Esophagus squamous epithelium (tissue), 5 donors: ENCODE results near the gene MPC1L. TPM values are rescaled to one million over a fixed set of nuclear protein-coding genes. Genes with fewer than 3 reads are reported as not detected.
"Not testable (repeated sequence)": the region's sequence is repeated elsewhere in the genome, so short reads cannot be mapped to it uniquely, and the experiment has no call there.

Experiments
- DNase-seq: peaks from one replicate; lab custom pipeline; 2025; lab: John Stamatoyannopoulos, UW
- H3K27ac ChIP-seq, 4 donors: fragments of 200-600 bp; sonication (generic); one replicate each; pipeline ENCODE4 v1.5.1; 2016 to 2019; ENCODE audit warnings: mild to moderate bottlenecking in 1 of 4
- H3K27me3 ChIP-seq, 4 donors: fragments of 200-600 bp; sonication (generic); 1 replicate in 3 of 4; 2 replicates in 1 of 4; pipeline versions ENCODE4 v1.5.1 to v1.6.0; 2017 to 2021; ENCODE audit warnings: antibody characterized with exemption in 1 of 4
- H3K36me3 ChIP-seq, 3 donors: fragments of 200-600 bp; sonication (generic); one replicate each; pipeline ENCODE4 v1.5.1; 2016 to 2019
- H3K4me1 ChIP-seq, 3 donors: fragments of 200-600 bp; sonication (generic); one replicate each; pipeline ENCODE4 v1.5.1; 2017 to 2019
- H3K4me3 ChIP-seq, 4 donors: fragments of 200-600 bp; sonication (generic); 1 replicate in 3 of 4; 2 replicates in 1 of 4; pipeline ENCODE4 v1.5.1; 2016 to 2019; ENCODE audit warnings: mild to moderate bottlenecking in 2 of 4, moderate library complexity in 1 of 4
- H3K9me3 ChIP-seq, 3 donors: fragments of 200-600 bp; sonication (generic); one replicate each; pipeline ENCODE4 v1.5.1; 2016 to 2019
- POLR2A ChIP-seq, 4 donors: fragments of 450-650 bp; IDR thresholded peaks; one replicate each; pipeline ENCODE4 v1.6.1; 2017; ENCODE audit warnings: antibody characterized with exemption in 4 of 4, mild to moderate bottlenecking in 4 of 4, moderate library complexity in 3 of 4
- WGBS, 2 donors: methylation state at CpG; one replicate each; pipeline ENCODE4 v1.1.5; 2018; 5-methylcytosine and 5-hydroxymethylcytosine counted together
- intact Hi-C: fragments of 100-400 bp; cut with DNase I; formaldehyde crosslinking; loops from one replicate; pipeline ENCODE4 v1.15.0; 2022
- total RNA-seq, 4 donors: library from RNA; depleted of rRNA; stranded (reverse); fragments of >200 nt; gene quantifications; one replicate each; pipeline ENCODE4 v1.1.0, GENCODE V29; 2016
- TF ChIP-seq, protein P1 (sequence below), 6 experiments: fragments of 450-650 bp in 4 of 6; fragments of 200-600 bp in 2 of 6; sonication (generic) in 2 of 6; IDR thresholded peaks; one replicate each; pipeline ENCODE4 v1.5.1; 2016 to 2019; ENCODE audit warnings: antibody characterized with exemption in 6 of 6, mild to moderate bottlenecking in 4 of 6, moderate library complexity in 4 of 6
- donor health status: DM: yes; HTN: yes; CAD: no.

Gene MPC1L
- total RNA-seq, 4 donors from 2014 or later = not detected

DNA sequence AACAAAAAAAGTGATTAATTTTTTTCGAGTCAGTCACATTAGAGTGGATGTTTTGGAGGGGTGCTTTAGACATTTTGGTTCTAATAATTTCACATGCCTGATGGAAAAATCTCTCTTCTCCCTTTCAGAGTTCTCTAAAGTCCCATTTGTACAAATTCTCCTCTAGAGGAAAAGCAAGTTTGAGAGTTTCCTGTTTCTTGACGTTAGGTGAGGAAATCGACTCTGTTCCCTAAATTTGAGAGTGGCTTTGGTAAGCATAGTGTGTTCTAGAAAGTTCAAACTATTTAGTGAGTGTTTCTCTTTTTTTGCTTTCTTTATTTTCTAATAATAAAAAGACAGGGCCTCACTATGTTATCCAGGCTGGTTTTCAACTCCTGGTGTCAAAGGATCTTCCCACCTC lies 44.1 kb upstream of the MPC1L start:
- H3K9me3 ChIP-seq = no peaks in the 10 kb centered on the region
- 61 to 74% methylated on average over 3 of the region's 3 CpGs for WGBS, 2 donors
- DNase-seq = no peak
- H3K4me3 ChIP-seq = no peak overlapping the region
- TF ChIP-seq, protein P1, sequence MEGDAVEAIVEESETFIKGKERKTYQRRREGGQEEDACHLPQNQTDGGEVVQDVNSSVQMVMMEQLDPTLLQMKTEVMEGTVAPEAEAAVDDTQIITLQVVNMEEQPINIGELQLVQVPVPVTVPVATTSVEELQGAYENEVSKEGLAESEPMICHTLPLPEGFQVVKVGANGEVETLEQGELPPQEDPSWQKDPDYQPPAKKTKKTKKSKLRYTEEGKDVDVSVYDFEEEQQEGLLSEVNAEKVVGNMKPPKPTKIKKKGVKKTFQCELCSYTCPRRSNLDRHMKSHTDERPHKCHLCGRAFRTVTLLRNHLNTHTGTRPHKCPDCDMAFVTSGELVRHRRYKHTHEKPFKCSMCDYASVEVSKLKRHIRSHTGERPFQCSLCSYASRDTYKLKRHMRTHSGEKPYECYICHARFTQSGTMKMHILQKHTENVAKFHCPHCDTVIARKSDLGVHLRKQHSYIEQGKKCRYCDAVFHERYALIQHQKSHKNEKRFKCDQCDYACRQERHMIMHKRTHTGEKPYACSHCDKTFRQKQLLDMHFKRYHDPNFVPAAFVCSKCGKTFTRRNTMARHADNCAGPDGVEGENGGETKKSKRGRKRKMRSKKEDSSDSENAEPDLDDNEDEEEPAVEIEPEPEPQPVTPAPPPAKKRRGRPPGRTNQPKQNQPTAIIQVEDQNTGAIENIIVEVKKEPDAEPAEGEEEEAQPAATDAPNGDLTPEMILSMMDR (IDR thresholded peaks at IDR 0.05) = no peak
- no peak for TF ChIP-seq POLR2A (IDR thresholded peaks at IDR 0.05)
- H3K27me3 ChIP-seq = no peaks in the 10 kb centered on the region
- intact Hi-C loops = no loop called here
- no peaks in the 10 kb centered on the region for H3K36me3 ChIP-seq
- H3K27ac ChIP-seq = peak overlapping the region in 2 of 4 donors; percentile 1 to 13
- peaks cover 0 to 23% (median 3%) of the 10 kb centered on the region in 3 donors for H3K4me1 ChIP-seq

DNA sequence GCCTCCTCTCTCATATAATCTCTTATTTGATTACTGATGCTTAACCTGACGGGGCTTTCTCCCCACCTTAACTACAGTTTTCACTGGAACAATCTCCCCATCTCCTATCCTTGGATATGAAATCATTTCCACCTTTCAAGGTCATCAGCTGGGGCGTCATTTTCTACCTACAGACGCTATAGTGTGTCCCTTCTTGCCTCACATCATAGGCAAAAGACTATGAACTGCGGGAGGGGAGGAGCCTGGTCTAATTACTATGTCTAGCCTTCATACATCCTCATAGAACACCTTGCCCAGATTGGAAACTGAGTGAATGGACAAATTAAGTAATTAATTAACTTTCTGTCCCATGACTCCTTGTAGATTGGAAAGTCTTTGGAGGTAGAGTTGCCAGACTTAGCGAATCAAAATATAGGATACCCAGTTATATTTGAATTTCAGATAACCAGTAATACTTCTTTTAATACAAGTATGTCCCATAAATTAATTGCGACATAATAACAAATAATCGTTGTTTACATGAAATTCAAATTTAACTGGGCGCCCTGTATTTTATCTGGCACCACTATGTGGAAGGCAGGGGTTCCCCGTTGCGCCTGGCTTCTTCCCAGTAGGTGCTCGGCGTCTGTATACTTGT lies 43.2 kb upstream of the MPC1L start:
- intact Hi-C loops = no loop called here
- no peak for DNase-seq
- no peaks in the 10 kb centered on the region for H3K36me3 ChIP-seq
- no peaks in the 10 kb centered on the region for H3K27me3 ChIP-seq
- TF ChIP-seq, protein P1 (IDR thresholded peaks at IDR 0.05) = no peak
- no peak for TF ChIP-seq POLR2A (IDR thresholded peaks at IDR 0.05)
- peak overlapping the region; percentile 53 to 91 (median 84) for H3K4me3 ChIP-seq
- H3K27ac ChIP-seq = peak overlapping the region; percentile 81 to 97 (median 96)
- no peaks in the 10 kb centered on the region for H3K9me3 ChIP-seq
- H3K4me1 ChIP-seq = peaks cover 0 to 23% (median 3%) of the 10 kb centered on the region in 3 donors
- 12 to 28% methylated on average over 8 to 10 of the region's 12 CpGs for WGBS, 2 donors

DNA sequence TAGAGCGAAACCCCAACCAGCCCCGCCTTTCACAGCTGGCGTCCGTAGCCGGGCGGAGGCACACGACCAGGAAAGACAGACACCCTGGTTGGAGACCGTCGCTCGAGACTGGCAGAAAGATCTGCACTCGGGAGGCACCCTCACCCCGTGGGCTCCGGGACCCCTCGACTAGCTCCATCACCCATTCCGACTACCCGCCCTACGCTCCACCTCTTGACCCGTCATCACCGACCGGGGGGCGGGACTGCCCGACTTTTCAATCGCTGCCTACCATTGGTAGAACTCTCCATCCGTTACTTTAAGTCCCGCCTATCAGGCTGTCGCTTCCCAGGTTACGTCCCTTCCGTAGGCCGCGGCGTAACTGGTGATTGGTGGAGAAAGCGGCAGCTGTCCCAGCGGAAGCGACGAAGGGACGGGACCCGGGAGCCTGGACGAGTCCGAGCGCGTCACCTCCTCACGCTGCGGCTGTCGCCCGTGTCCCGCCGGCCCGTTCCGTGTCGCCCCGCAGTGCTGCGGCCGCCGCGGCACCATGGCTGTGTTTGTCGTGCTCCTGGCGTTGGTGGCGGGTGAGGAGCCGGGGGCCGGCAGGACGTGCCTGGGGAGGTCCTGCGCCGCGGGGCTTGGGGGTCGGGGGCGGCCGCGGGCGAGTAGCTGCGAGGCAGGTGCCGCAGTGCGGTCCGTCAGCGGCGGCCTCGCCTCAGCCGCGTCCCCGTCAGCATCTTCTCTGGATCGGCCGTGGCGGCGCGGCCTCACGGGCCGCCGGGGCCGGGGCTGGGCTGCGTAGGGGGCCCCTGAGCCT lies 42.5 kb upstream of the MPC1L start, which contains the start of gene ATP6AP2:
Gene ATP6AP2, plus strand, starts transcription at position 434 of the 799 bp plus-strand sequence. Its CDS starts 96 bp downstream, at position 530.
- Histone ChIP-seq H3K4me1 (peaks cover 0 to 23% (median 3%) of the 10 kb centered on the region in 3 donors), H3K36me3 (no peaks in the 10 kb centered on the region), H3K27me3 (no peaks in the 10 kb centered on the region), H3K27ac (peak within 1 kb of the TSS; percentile 81 to 97 (median 96)), H3K9me3 (no peaks in the 10 kb centered on the region), H3K4me3 (peak within 1 kb of the TSS; percentile 53 to 91 (median 84))
- TF ChIP-seq, protein P1 (IDR thresholded peaks at IDR 0.05) = no peak
- TF ChIP-seq POLR2A (IDR thresholded peaks at IDR 0.05) = peak in 3 of 4 donors; percentile 4 to 89 (median 85)
- intact Hi-C loops = no loop called here
- peak; percentile 63 for DNase-seq
- 10 to 54% methylated on average over 2 to 15 of the region's 89 CpGs for WGBS, 2 donors

DNA sequence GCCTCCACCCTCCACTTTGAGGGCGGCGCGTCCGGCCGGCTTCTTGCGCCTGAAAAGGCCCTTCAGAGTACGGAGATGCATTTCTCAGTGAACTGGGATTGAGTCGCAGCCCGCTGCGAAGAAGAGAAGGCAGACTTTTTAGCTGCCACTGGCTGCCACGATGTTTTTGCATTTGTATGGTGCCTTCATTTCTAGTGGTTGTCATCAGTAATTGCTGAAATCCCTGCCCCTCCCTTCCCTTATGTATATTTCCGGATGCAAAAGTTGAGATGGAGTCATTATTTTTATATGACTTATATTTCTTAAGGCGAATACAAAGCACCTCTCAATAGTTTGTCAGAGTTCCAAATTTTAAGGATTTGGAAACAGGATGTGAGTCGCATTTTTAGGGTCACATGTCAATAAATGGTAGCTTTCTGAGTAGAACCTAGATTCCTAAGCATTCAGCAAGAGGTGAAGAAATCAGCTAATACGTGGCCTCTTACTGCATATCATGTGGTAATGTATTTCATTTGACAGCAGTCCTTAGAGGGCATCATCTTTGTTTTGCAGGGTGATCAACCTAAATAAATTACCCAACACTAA lies 41.8 kb upstream of the MPC1L start:
- H3K4me3 ChIP-seq = peak overlapping the region; percentile 53 to 91 (median 84)
- TF ChIP-seq, protein P1 (IDR thresholded peaks at IDR 0.05) = no peak
- TF ChIP-seq POLR2A (IDR thresholded peaks at IDR 0.05) = no peak
- H3K36me3 ChIP-seq = no peaks in the 10 kb centered on the region
- H3K4me1 ChIP-seq = peaks cover 0 to 23% (median 3%) of the 10 kb centered on the region in 3 donors
- intact Hi-C loops = no loop called here
- DNase-seq = no peak
- 0 to 22% methylated on average over 2 to 6 of the region's 15 CpGs for WGBS, 2 donors
- H3K27me3 ChIP-seq = no peaks in the 10 kb centered on the region
- no peaks in the 10 kb centered on the region for H3K9me3 ChIP-seq
- H3K27ac ChIP-seq = peak overlapping the region; percentile 80 to 97 (median 96)

DNA sequence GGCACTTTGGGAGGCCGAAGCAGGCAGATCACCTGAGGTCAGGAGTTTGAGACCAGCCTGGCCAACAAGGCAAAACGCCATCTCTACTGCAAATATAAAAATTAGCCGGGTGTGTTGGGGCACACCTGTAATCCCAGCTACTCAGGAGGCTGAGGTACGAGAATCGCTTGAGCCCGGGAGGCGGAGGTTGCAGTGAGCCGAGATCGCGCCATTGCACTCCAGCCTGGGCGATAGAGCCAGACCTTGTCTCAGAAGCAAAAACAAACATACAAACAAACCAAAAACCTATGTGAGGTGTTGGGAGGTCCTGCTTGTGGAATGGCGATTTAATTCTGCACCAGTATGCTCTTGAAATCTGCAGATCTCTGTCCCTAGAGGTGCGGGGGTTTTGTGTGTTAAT lies 41.0 kb upstream of the MPC1L start:
- intact Hi-C loops, H3K27ac ChIP-seq, DNase-seq, H3K9me3 ChIP-seq, H3K36me3 ChIP-seq, H3K27me3 ChIP-seq: not testable (repeated sequence)
- Histone ChIP-seq H3K4me1 (peaks cover 0 to 23% (median 3%) of the 10 kb centered on the region in 3 donors), H3K4me3 (peak overlapping the region in 1 of 4 donors; percentile 84)
- WGBS, 2 donors = 81 to 83% methylated on average over 5 to 13 of the region's 13 CpGs
